NCI-H146 (cell line): ENCODE results near the gene CAPN11.
A peak's percentile ranks its signal among the peaks of the same experiment; 100 is the strongest.

Source experiments
- DNase-seq: peaks from one replicate; lab custom pipeline; 2025; lab: John Stamatoyannopoulos, UW

The CAPN11 gene

DNA sequence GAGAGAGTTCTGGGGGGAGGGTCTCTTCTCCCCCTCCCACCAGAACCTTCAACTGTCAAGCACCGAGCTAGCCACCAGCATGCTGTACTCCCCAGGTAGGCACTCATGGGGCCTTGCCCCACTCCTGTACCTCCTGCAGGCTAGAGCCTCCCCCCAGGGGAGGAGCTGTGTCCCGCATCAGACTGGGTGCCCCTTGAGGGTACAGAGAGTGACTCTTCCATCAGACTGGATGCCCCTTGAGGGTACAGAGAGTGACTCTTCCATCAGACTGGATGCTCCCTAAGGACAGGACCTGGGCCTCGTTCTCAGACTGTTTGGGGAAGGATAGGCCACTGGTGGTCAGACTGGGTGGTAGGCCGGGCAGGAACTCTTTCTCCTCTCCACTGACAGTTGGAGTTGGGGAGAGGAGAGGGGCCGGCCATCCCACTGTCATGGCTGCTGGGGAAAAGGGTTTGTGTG is at the start of gene CAPN11:
Gene CAPN11, plus strand, starts transcription at position 51 of the 459 bp plus-strand sequence. Its CDS starts 29 bp downstream, at position 80.
- DNase-seq, result no peak

GRCh38 chr6:44109212-44109611 is 49.4 kb upstream of the CAPN11 start:
- no peak for DNase-seq

GRCh38 chr6:44110005-44110676 is 48.5 kb upstream of the CAPN11 start:
- DNase-seq, result no peak

DNA sequence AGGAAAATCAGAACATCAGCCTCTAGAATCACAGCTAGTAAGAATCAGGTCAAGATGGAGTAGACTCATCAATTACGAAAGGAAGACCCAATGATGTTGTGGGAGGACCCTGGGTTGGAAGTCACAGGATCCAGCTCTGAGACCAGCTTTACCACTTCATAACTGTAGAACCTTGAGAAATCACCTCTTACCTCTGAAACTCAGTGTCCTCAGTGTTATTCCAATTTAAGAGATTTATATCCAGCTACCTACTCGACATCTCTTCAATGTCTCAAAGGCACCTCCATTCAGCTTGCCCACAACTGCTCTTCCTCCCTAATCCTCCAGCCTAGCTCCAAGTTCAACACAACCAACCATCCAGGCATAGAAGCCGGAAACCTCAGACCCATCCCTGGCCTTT is 47.7 kb upstream of the CAPN11 start:
- DNase-seq, result no peak

DNA sequence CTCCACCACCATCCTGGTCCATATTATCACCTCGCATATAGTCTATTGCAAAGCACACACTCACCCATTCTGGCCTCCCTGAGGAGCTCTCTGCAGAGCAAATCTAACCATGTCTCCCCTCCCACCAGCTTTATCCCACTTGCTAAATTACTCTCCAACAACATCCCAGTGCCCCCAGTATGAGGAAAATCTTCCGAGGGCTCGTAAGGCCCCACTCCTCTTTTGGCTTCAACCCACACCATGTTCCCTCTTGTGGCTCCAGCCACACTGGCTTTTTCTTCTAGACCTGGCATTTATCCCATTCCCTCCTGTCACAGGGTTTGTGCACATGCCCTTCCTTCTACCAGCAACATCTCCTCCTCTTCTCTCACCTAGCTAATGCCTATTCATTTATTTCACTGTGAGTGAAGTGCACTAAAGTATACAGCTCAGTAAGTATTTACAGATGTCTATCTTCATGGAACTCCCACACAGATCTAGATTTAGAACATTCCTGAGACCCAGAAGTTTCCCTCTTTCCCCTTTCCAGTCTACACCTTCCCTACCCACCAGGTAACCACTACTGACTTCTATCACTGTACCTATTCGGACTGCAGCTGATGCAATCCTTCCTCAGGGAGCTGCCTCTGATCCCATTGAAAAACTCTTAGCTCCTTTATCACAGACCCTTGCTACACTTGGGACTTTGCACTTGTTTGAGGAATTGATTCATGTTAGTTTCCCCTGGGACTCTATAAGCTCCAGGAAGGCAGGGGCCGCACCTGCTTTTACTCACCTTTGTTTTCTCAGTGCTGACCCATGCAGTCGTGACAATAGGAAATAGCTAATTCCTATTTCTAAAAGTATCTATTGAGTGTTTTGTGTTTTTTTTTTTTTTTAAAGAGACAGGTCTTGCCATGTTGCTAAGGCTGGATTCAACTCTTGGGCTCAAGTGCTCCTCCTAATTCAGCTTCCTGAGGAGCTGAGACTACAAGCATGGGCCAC is 46.9 kb upstream of the CAPN11 start:
- no peak for DNase-seq

DNA sequence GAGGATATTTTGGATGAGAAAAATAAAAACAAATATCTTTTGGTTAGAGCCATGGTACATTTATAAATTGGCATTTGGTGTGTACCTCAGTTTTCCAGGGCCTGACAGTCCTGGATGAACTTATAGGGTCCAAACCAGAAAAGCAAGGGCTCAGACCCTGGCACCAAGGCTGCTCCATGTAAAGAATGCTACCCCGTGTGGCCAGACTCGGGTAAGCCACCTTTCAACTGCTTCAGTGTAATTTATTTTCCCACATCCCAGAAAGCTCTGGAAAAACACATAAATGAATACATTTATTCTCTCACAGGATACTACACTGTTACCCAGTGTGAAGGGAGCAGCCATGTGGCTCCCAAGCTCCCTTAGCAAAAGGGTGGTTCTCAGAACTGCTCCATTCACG is 45.2 kb upstream of the CAPN11 start:
- DNase-seq, result no peak

DNA sequence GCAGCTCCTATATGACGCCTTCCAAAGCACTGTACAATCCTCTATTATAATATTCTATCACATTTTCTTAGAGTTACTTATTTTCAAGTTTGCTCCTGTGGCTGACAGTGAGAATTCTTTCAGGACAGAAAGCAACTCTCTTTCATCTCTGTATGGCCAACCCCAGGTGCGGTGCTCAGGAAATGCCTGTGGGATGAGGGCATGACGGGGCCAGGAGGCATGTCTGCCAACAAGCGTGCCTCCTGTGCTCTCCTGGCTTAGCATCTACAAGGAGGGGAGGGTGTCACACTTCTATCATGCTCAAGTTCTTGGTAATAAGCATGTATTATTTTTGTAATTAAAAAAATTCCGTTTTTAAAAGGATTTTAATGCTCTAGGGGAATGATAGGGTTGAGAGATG is 42.8 kb upstream of the CAPN11 start:
- DNase-seq, result no peak

DNA sequence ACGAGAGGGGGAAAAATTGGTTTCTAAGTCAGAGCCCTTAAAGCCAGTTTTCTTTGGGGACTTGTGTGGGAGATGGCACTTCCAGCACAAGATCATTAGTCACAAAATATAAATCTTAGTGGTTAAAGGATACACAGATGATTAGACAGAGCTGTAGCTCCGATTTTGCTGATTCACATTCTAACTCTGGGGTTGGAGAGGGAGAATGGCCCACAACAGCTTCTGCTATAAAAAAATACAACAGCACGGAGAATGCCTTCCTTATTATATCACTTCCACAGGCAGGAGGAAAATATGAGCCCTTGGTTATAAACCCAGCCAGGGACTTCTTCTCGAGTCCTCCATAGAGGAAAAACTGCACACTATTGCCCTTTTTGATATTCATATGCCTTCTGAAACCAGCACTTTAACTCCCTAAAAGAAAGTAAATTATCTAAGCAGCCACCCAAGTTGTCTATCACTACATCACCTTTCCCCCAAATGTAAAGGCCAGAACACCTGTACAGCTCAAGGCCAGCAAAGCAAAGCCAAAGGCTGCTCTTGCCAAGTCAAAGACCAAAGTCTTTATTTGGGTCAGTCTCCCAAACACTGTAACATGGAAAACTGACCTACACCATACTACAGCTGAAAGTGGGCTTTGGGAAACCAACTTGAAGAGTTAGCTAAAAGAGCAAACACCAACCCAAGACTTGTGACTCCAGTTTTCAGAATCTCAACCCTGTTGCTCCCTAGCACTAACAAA is 41.8 kb upstream of the CAPN11 start:
- DNase-seq, result no peak

DNA sequence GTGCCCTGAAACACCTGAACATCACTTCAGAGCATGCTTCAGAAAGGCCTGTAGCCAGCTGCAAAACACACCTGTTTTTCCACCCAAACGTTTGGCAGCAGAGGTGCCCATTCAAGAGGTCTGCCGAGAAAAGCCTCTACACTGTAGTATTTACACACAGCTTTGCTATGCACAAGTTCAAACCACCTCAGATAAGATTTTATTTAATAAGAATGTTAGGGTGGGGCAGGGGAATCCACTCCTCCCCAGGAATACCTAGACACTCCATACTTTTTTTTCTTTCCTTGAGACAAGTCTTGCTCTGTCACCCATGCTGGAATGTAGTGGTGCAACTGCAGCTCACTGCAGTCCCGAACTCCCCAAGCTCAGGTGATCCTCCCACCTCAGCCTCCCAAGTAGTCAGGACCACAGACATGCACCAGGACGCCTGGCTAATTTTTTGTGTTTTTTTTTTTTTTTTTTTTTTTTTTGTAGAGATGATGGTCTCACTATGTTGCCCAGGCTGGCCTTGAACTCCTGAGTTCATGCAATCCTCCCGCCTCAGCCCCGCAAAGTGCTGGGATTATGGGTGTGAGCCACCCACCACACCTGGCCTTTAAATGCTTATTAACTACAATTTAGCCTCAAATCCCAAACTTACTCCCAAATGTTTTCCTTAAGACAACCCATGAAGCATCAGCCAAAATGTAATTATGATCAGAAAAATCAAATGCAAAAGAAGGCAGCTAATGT is 41.1 kb upstream of the CAPN11 start:
- no peak for DNase-seq

GRCh38 chr6:44119704-44120262 is 38.8 kb upstream of the CAPN11 start:
- no peak for DNase-seq

DNA sequence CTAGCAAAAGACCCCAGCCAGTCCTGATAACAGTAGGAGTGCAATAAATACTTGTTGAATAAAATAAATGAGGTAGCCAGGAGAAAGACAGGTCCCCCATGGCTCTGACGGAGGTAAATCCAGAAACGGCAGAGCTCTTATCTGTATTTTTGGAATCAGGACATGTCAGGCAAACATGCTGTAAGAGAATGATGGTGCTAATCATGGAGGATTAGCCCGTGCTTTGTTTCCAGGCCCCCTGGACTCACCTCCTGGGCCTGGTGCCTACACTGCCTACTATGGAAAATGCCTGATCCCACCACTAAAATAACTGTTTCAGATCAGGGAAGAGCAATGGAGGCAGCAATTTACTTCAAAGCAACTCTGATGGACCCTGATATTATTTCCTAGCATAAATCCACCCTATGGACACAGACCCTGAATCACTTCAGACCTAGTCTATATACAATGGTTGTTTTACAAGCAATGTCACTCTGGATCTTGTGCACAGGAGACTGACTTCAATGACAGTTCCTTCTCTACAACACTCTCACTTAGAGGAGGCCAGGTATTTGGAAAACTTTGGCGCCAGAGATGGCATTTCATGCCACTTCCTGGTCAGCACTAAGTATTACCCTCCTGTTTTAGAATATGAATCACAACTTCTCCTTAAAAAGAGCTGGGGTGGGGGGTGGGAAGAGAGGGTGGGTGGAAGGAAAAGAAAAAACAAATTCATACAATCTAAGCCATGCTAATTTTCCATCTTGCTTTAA is 37.8 kb upstream of the CAPN11 start:
- no peak for DNase-seq

DNA sequence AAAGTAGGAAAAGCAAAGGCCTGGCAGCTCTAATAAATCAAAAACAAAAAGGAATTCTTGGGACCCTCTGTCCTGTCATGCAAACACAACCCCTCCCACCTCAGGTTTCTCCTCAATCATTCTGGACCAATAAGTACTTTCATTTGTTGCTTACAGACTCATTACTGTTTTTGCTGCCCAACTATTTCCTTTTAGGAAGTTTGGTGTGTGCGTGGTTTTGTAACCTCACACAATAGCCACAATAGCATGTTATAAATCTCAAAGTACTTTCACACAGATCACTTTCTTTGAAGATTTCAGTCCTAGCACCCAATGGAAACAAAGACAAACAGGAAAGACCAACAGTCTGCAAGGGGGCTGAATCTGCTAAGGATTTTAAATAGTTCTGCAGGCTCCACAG is 35.8 kb upstream of the CAPN11 start:
- DNase-seq, result no peak

GRCh38 chr6:44123544-44123943 is 35.1 kb upstream of the CAPN11 start:
- no peak for DNase-seq

GRCh38 chr6:44126320-44127149 is 32.1 kb upstream of the CAPN11 start:
- peak; percentile 72 for DNase-seq

DNA sequence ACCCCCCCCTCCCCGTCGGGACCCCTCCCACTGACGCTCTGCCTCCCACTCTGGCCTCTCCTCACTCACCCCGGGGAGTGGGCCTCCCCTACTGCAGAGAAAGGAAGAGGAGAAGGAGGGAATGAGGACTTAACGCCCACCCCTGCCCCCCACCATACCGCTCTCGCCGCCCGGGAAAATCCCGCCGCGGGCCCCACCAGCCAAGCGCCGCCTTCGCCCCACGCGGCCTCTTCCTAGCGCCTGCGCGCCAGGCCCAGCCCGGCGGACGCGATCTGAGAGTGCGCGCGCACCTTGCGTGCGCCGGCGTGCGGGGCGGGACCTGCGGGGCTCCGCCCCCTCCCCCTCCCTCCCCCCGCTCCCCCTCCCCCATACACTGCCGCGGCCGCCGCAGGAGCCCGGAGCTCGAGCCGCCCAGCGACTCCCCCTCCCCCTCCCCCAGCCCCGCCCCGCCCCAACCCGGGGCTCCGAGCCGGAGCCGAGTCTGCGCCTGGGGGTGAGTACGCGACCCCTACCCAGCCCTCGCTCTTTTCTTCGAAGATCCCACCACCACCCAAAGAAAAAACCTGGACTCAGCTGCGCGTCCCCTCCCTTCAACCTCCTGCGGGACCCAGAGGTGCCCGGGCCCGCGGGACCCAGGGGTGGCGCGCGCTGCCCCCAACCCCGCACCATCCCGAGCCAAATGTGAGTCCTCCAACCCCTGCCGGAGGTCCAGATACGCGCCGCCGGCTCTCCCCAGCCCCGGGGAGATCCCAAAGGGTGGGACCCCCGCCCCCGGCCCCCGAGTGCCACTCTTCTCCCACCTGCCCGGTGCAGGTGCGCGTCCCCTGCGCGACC is 31.2 kb upstream of the CAPN11 start, which contains the start of the genes MRPL14 and TMEM63B:
Gene MRPL14, minus strand, starts transcription at position 267 of the 834 bp plus-strand sequence. CDS start 10,841 bp downstream, outside the sequence.
Gene TMEM63B, plus strand, starts transcription at position 369 of the 834 bp plus-strand sequence. CDS start 7,031 bp downstream, outside the sequence.
- peak; percentile 92 for DNase-seq

- DNase-seq, result peak; percentile 57
Measured at GRCh38 chr6:44128020-44128917, 30.4 kb upstream of the CAPN11 start.

DNA sequence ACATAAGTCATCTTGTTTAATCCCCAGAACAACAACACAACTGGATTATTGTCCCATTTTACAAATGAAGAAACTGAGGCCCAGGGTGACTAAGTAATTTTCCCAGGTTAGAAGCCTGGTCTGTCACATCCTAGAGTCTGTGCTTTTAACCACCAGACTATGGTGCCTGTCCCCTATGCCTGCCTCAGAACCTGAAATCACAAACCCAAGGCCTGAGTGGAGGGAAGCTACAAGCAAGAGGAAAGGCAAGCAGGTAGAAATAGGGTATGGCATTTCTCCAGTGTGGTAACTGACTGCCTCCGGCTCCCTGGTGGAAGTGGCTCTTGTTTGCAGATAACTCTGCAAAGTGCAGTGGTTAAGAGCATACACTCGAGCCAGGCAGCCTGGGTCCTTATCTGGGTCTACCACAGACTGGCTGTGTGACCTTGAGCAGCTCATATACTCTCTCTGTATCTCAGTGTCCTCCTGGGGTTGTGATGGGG is 28.7 kb upstream of the CAPN11 start:
- DNase-seq, result no peak
